Measurements from ENCODE around the gene PRSS57. TPM values are rescaled to one million over a fixed set of nuclear protein-coding genes. Genes with fewer than 3 reads are reported as not detected.

Gene PRSS57
- total and polyA plus RNA-seq, 2 of the 13 experiments (the other 11 are each of a cell fraction or from before 2014, with no cell fraction given) = 0.12 TPM; not detected in 1

GRCh38 chr19:710767-711166, 15.5 kb upstream of the PRSS57 start:
- Histone ChIP-seq H3K27me3 (ENCODE audit: control insufficient read depth in 1 of 2, insufficient read depth in 2 of 2, low read length in 2 of 2) (no peaks in the 10 kb centered on the region), H3K27ac (ENCODE audit: extremely low read length, insufficient read depth, low read length) (no peak overlapping the region), H3K4me2 (ENCODE audit: low read depth, low read length) (no peak overlapping the region), H2AFZ (ENCODE audit: low read length) (no peak overlapping the region), H3K4me1 (ENCODE audit: insufficient read depth, low read length) (peaks cover 47% of the 10 kb centered on the region), H3K9ac (ENCODE audit: insufficient read depth, low read depth, low read length) (no peak overlapping the region), H3K79me2 (ENCODE audit: insufficient read depth, low read length) (no peaks in the 10 kb centered on the region), H4K20me1 (ENCODE audit: insufficient read depth, low read length) (no peaks in the 10 kb centered on the region), H3K9me3 (ENCODE audit: low read length) (0 out of 2 replicates have a peak, but pooled peaks cover 4% of the 10 kb centered on the region), H3K36me3 (replicated peaks in 1 of 2; ENCODE audit: control insufficient read depth in 1 of 2, insufficient read depth in 2 of 2, low read length in 2 of 2) (no peaks in the 10 kb centered on the region), H3K4me3 (replicated peaks in 1 of 3; ENCODE audit: insufficient read depth in 1 of 3, low read depth in 2 of 3, low read length in 3 of 3) (no peak overlapping the region)
- DNase-seq (ENCODE audit: low spot score) (no peak), ATAC-seq (no peak), FAIRE-seq (no peak)
- 75% methylated on average over 13 of the region's 21 CpGs for WGBS (ENCODE audit: low lambda C conversion rate)
- POLR2A ChIA-PET = interaction anchor here (0.6 kb wide), 1 partner anchor 692 kb away, joined by 3 read pairs; no protein-coding TSS in a partner anchor
- BruUV-seq (replicated peaks) = no TSS peak
- CTCF ChIA-PET (ENCODE audit: low intra/inter-chr PET ratio, low total read pairs) = no interaction called here
- in situ Hi-C loops (cut with HindIII; ENCODE audit: extremely low pct_ligation_motif_present, low pct_unique_long_range_greater_than_20kb) = no loop called here
- TF ChIP-seq ZBTB38 (CRISPR knock-in tag; IDR thresholded peaks at IDR 0.05) (peak; percentile 60; the same call in 1 of the 2 replicates), ZBTB33 (CRISPR knock-in tag; IDR thresholded peaks at IDR 0.05) (peak; percentile 53; the same call in 1 of the 2 replicates), SMAD9 (CRISPR knock-in tag; IDR thresholded peaks at IDR 0.05) (no peak), PPARG (CRISPR knock-in tag; conservative IDR thresholded peaks at IDR 0.05) (no peak)
- intact Hi-C loops (cut with micrococcal nuclease; ENCODE audit: unreplicated experiment) = no loop called here

GRCh38 chr19:709965-710571, 14.8 kb upstream of the PRSS57 start:
- intact Hi-C loops (cut with micrococcal nuclease; ENCODE audit: unreplicated experiment) (no loop called here), in situ Hi-C loops (cut with HindIII; ENCODE audit: extremely low pct_ligation_motif_present, low pct_unique_long_range_greater_than_20kb) (no loop called here)
- H3K4me2 ChIP-seq (ENCODE audit: low read depth, low read length) = peak overlapping the region; percentile 53
- no peaks in the 10 kb centered on the region for H3K79me2 ChIP-seq (ENCODE audit: insufficient read depth, low read length)
- H4K20me1 ChIP-seq (ENCODE audit: insufficient read depth, low read length) = no peaks in the 10 kb centered on the region
- peaks cover 47% of the 10 kb centered on the region for H3K4me1 ChIP-seq (ENCODE audit: insufficient read depth, low read length)
- no peaks in the 10 kb centered on the region for H3K9me3 ChIP-seq (ENCODE audit: low read length)
- no peaks in the 10 kb centered on the region for H3K27me3 ChIP-seq (ENCODE audit: control insufficient read depth in 1 of 2, insufficient read depth in 2 of 2, low read length in 2 of 2)
- no TSS peak for BruUV-seq (replicated peaks)
- no peak; the same call in 2 of the 3 replicates for ATAC-seq
- WGBS (ENCODE audit: low lambda C conversion rate) = 34% methylated on average over 15 of the region's 27 CpGs
- ChIA-PET CTCF (ENCODE audit: low intra/inter-chr PET ratio, low total read pairs) (no interaction called here), POLR2A (interaction anchor here (0.6 kb wide), 1 partner anchor 693 kb away, joined by 3 read pairs; no protein-coding TSS in a partner anchor)
- FAIRE-seq = no peak
- H3K27ac ChIP-seq (ENCODE audit: extremely low read length, insufficient read depth, low read length) = no peak overlapping the region
- H3K4me3 ChIP-seq (replicated peaks in 1 of 3; ENCODE audit: insufficient read depth in 1 of 3, low read depth in 2 of 3, low read length in 3 of 3) = peak overlapping the region in 2 of 3 experiments; percentile 62 to 72; a peak in 3 of 6 replicates
- no peak overlapping the region for H3K9ac ChIP-seq (ENCODE audit: insufficient read depth, low read depth, low read length)
- H2AFZ ChIP-seq (ENCODE audit: low read length) = no peak overlapping the region
- H3K36me3 ChIP-seq (replicated peaks in 1 of 2; ENCODE audit: control insufficient read depth in 1 of 2, insufficient read depth in 2 of 2, low read length in 2 of 2) = no peaks in the 10 kb centered on the region
- no peak for DNase-seq (ENCODE audit: low spot score)
- TF ChIP-seq TRAFD1 (CRISPR knock-in tag; IDR thresholded peaks at IDR 0.05; ENCODE audit: borderline replicate concordance) (no peak), ZNF354B (CRISPR knock-in tag; IDR thresholded peaks at IDR 0.05) (no peak), GABPA (IDR thresholded peaks at IDR 0.05; ENCODE audit: low read depth, low read length) (no peak), GABPA (CRISPR knock-in tag; IDR thresholded peaks at IDR 0.05; ENCODE audit: low read depth) (no peak), PATZ1 (CRISPR knock-in tag; IDR thresholded peaks at IDR 0.05) (peak; percentile 52), HMGA1 (CRISPR knock-in tag; conservative IDR thresholded peaks at IDR 0.05) (no peak)

Data from HepG2 (cell line).